ENCODE data around the gene TSC1. TPM values are rescaled to one million over a fixed set of nuclear protein-coding genes. Genes with fewer than 3 reads are reported as not detected.

Gene TSC1
- total and polyA plus RNA-seq, 10 of the 15 experiments (the other 5 are each of a cell fraction or from before 2014, with no cell fraction given): 4.0 to 48.0 (median 14.9) TPM

GRCh38 chr9:132908635-132909034 is 35.8 kb downstream of the TSC1 start:
- Histone ChIP-seq H4K20me1 (ENCODE audit: control insufficient read depth, insufficient read depth) (no peaks in the 10 kb centered on the region), H3K4me3 (no peak overlapping the region), H3K27ac (ENCODE audit: control insufficient read depth, insufficient read depth) (no peak overlapping the region), H3K4me1 (ENCODE audit: control insufficient read depth, insufficient read depth, low read length) (no peaks in the 10 kb centered on the region), H2AFZ (ENCODE audit: control insufficient read depth, low read depth, low read length) (no peak overlapping the region), H3K9ac (ENCODE audit: control insufficient read depth, insufficient read depth, low read length) (no peak overlapping the region), H3K36me3 (ENCODE audit: control insufficient read depth in 2 of 2, insufficient read depth in 2 of 2, low read length in 1 of 2) (peaks cover 4 to 15% of the 10 kb centered on the region in 2 experiments), H3K9me3 (replicated peaks; ENCODE audit: control insufficient read depth, insufficient read depth, low read length) (no peaks in the 10 kb centered on the region), H3K4me2 (ENCODE audit: control insufficient read depth, insufficient read depth) (no peak overlapping the region), H3K27me3 (replicated peaks in 1 of 2; ENCODE audit: control insufficient read depth in 2 of 2, insufficient read depth in 2 of 2, low read length in 1 of 2) (no peaks in the 10 kb centered on the region), H3K79me2 (ENCODE audit: control insufficient read depth, insufficient read depth, low read length) (no peaks in the 10 kb centered on the region)
- TF ChIP-seq SIN3A (IDR thresholded peaks at IDR 0.05; ENCODE audit: low read depth, low read length) (no peak), ZNF217 (IDR thresholded peaks at IDR 0.05) (no peak), MXI1 (IDR thresholded peaks at IDR 0.05; ENCODE audit: low read depth, low read length) (no peak), CREM (IDR thresholded peaks at IDR 0.05; ENCODE audit: low read depth) (no peak), KDM1A (IDR thresholded peaks at IDR 0.05; ENCODE audit: borderline replicate concordance) (no peak), TCF7 (IDR thresholded peaks at IDR 0.05; ENCODE audit: borderline replicate concordance) (no peak), BRCA1 (IDR thresholded peaks at IDR 0.05; ENCODE audit: low read depth, low read length) (no peak), RBBP5 (conservative IDR thresholded peaks at IDR 0.05) (no peak)
- TF ChIP-seq, protein P1, sequence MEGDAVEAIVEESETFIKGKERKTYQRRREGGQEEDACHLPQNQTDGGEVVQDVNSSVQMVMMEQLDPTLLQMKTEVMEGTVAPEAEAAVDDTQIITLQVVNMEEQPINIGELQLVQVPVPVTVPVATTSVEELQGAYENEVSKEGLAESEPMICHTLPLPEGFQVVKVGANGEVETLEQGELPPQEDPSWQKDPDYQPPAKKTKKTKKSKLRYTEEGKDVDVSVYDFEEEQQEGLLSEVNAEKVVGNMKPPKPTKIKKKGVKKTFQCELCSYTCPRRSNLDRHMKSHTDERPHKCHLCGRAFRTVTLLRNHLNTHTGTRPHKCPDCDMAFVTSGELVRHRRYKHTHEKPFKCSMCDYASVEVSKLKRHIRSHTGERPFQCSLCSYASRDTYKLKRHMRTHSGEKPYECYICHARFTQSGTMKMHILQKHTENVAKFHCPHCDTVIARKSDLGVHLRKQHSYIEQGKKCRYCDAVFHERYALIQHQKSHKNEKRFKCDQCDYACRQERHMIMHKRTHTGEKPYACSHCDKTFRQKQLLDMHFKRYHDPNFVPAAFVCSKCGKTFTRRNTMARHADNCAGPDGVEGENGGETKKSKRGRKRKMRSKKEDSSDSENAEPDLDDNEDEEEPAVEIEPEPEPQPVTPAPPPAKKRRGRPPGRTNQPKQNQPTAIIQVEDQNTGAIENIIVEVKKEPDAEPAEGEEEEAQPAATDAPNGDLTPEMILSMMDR (IDR thresholded peaks at IDR 0.05 in 2 of 3, conservative IDR thresholded peaks at IDR 0.05 in 1 of 3; ENCODE audit: control insufficient read depth in 2 of 3, extremely low read depth in 1 of 3, insufficient read depth in 1 of 3, low read depth in 3 of 3, low read length in 3 of 3): no peak
- TF ChIP-seq, protein P2, sequence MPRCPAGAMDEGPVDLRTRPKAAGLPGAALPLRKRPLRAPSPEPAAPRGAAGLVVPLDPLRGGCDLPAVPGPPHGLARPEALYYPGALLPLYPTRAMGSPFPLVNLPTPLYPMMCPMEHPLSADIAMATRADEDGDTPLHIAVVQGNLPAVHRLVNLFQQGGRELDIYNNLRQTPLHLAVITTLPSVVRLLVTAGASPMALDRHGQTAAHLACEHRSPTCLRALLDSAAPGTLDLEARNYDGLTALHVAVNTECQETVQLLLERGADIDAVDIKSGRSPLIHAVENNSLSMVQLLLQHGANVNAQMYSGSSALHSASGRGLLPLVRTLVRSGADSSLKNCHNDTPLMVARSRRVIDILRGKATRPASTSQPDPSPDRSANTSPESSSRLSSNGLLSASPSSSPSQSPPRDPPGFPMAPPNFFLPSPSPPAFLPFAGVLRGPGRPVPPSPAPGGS (IDR thresholded peaks at IDR 0.05; ENCODE audit: borderline replicate concordance, insufficient read depth, low read depth, low read length, poor library complexity, severe bottlenecking): no peak
- CTCF ChIA-PET: interaction anchor here (0.6 to 3.3 kb wide), 2 partner anchors 8 to 10 kb away, joined by 4 to 24 read pairs; no protein-coding TSS in a partner anchor
- WGBS (ENCODE audit: insufficient coverage, insufficient replicate concordance, low lambda C conversion rate, missing lambda C conversion rate): 96% methylated on average over 7 of the region's 7 CpGs
- SMC1A ChIA-PET (ENCODE audit: uncharacterized antibody, unreplicated experiment): no interaction called here
- no peak for FAIRE-seq
- ATAC-seq: no peak
- POLR2A ChIA-PET: interaction anchor here (0.6 to 0.8 kb wide), 2 partner anchors 343 to 421 kb away, joined by 3 read pairs; no protein-coding TSS in a partner anchor
- BruUV-seq (replicated peaks): no TSS peak
- intact Hi-C loops (cut with micrococcal nuclease; ENCODE audit: unreplicated experiment): loop anchor here (10.0 kb wide), 2 partner anchors 234 to 404 kb away; partner anchors contain the start of gene GTF3C4
- in situ Hi-C loops (cut with MboI): no loop called here
- no peak for DNase-seq (ENCODE audit: low read depth, low spot score)
- RAD21 ChIA-PET (ENCODE audit: unreplicated experiment): no interaction called here
